Panc1 (cell line): ENCODE measurements around the gene STAB2. TPM values are rescaled to one million over a fixed set of nuclear protein-coding genes. Genes with fewer than 3 reads are reported as not detected.

Source experiments
- ATAC-seq: fragments of 200-7000 bp; cut with Tn5 transposase; 2 replicates; pipeline ENCODE4 v1.9.1; 2020; ENCODE audit warnings: mild to moderate bottlenecking, moderate library complexity
- BruUV-seq: library from RNA; stranded (reverse); fragments of 400-500 nt; replicated peaks from 2 replicates; lab custom pipeline; 2021; lab: Mats Ljungman, UMichigan
- CTCF ChIA-PET: fragments of 300-600 bp; sonication (Branson Sonifier 250); formaldehyde crosslinking; loops from one replicate; lab custom pipeline; 2022; ENCODE audit warnings: antibody characterized with exemption; lab: Charles Lee
- POLR2A ChIA-PET: fragments of 300-600 bp; sonication (Branson Sonifier 250); formaldehyde crosslinking; loops from one replicate; lab custom pipeline; 2022; ENCODE audit warnings: antibody characterized with exemption; lab: Charles Lee
- DNase-seq: peaks from one replicate; pipeline ENCODE4 v3.0.0-alpha.2; 2010; ENCODE audit warnings: low read depth, low spot score
- H3K27ac ChIP-seq: 2 replicates; pipeline ENCODE4 v1.5.1; 2011; ENCODE audit warnings: mild to moderate bottlenecking, low read length, inconsistent platforms
- H3K27me3 ChIP-seq: fragments of 200-500 bp; sonication (Bioruptor generic); 2 replicates; pipeline ENCODE4 v1.6.0; 2014; ENCODE audit warnings: low read length, inconsistent platforms; ENCODE audit not compliant: control insufficient read depth, insufficient read depth
- H3K36me3 ChIP-seq: fragments of 200-500 bp; sonication (Bioruptor generic); 2 replicates; pipeline ENCODE4 v1.5.1; 2014; ENCODE audit warnings: inconsistent platforms, mild to moderate bottlenecking, low read length, moderate library complexity; ENCODE audit not compliant: control insufficient read depth, insufficient read depth
- H3K4me1 ChIP-seq: 2 replicates; pipeline ENCODE4 v1.5.1; 2011; ENCODE audit warnings: inconsistent platforms, mild to moderate bottlenecking, low read length, moderate library complexity; ENCODE audit not compliant: control insufficient read depth, insufficient read depth
- H3K4me3 ChIP-seq, 2 experiments: 2 replicates each; pipeline ENCODE4 v1.5.1; 2011 to 2012; ENCODE audit warnings: low read depth in 2 of 2, low read length in 2 of 2, mild to moderate bottlenecking in 2 of 2, inconsistent platforms in 1 of 2, moderate library complexity in 1 of 2
- H3K9me3 ChIP-seq: fragments of 200-500 bp; sonication (Bioruptor generic); 2 replicates; pipeline ENCODE4 v1.5.1; 2014; ENCODE audit warnings: low read depth, mild to moderate bottlenecking, inconsistent platforms, low read length, moderate library complexity; ENCODE audit not compliant: control insufficient read depth, insufficient read depth
- POLR2AphosphoS5 ChIP-seq: IDR thresholded peaks from 2 replicates; pipeline ENCODE4 v1.6.1; 2012; ENCODE audit warnings: mild to moderate bottlenecking, low read depth, low read length, moderate library complexity
- SIN3A ChIP-seq: IDR thresholded peaks from 2 replicates; pipeline ENCODE4 v1.6.1; 2012; ENCODE audit warnings: low read depth, mild to moderate bottlenecking, low read length, moderate library complexity, borderline replicate concordance; ENCODE audit not compliant: insufficient read depth
- TCF7L2 ChIP-seq: IDR thresholded peaks from 2 replicates; pipeline ENCODE4 v1.6.1; 2011; ENCODE audit warnings: mild to moderate bottlenecking, low read depth, low read length, inconsistent platforms
- in situ Hi-C: cut with HindIII; loops from 2 replicates; pipeline ENCODE4 v1.10.0; 2016; ENCODE audit warnings: low sequenced_read_pairs, low pct_unique_long_range_greater_than_20kb
- intact Hi-C: fragments of 100-400 bp; cut with micrococcal nuclease; formaldehyde crosslinking; loops from one replicate; pipeline ENCODE4 v1.10.0; 2022; ENCODE audit not compliant: unreplicated experiment
- total RNA-seq: library from RNA; stranded (reverse); gene quantifications from one replicate; pipeline ENCODE4 v1.2.1, GENCODE V29; 2021; ENCODE audit not compliant: unreplicated experiment
- TF ChIP-seq, protein P1 (sequence below): fragments of 450-650 bp; IDR thresholded peaks from 2 replicates; pipeline ENCODE4 v1.5.1; 2017; ENCODE audit warnings: mild to moderate bottlenecking
- TF ChIP-seq, protein P2 (sequence below), 2 experiments: IDR thresholded peaks; 2 replicates each; pipeline ENCODE4 v1.6.1; 2011 to 2012; ENCODE audit warnings: low read depth in 2 of 2, control low read depth in 1 of 2, low read length in 1 of 2, mild to moderate bottlenecking in 1 of 2, moderate library complexity in 1 of 2; ENCODE audit not compliant: insufficient read depth in 1 of 2

STAB2 gene
- total RNA-seq, 1 experiment from 2014 or later = not detected

DNA sequence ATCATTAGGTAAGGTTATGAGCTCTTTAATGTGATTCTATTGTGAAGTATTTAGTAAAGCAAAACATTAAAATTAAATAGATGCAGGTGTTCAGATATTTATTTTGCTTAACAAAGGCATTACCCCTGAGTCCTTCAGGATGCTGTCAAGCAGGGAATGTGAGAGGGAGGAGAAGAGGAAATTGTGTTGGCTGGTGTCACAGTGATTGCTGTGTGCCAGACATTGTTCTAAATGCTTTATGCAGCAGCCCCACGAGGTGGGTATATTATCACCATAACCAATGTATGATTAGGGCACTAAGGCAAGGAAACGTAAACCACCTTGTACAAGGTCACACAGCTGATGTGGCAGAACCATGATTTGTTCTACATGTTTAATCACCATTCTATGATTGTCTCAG is 80.1 kb downstream of the STAB2 start:
- in situ Hi-C loops = no loop called here
- TF ChIP-seq, protein P1, sequence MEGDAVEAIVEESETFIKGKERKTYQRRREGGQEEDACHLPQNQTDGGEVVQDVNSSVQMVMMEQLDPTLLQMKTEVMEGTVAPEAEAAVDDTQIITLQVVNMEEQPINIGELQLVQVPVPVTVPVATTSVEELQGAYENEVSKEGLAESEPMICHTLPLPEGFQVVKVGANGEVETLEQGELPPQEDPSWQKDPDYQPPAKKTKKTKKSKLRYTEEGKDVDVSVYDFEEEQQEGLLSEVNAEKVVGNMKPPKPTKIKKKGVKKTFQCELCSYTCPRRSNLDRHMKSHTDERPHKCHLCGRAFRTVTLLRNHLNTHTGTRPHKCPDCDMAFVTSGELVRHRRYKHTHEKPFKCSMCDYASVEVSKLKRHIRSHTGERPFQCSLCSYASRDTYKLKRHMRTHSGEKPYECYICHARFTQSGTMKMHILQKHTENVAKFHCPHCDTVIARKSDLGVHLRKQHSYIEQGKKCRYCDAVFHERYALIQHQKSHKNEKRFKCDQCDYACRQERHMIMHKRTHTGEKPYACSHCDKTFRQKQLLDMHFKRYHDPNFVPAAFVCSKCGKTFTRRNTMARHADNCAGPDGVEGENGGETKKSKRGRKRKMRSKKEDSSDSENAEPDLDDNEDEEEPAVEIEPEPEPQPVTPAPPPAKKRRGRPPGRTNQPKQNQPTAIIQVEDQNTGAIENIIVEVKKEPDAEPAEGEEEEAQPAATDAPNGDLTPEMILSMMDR = no peak
- TF ChIP-seq SIN3A (no peak), TCF7L2 (no peak), POLR2AphosphoS5 (no peak)
- TF ChIP-seq, protein P2, sequence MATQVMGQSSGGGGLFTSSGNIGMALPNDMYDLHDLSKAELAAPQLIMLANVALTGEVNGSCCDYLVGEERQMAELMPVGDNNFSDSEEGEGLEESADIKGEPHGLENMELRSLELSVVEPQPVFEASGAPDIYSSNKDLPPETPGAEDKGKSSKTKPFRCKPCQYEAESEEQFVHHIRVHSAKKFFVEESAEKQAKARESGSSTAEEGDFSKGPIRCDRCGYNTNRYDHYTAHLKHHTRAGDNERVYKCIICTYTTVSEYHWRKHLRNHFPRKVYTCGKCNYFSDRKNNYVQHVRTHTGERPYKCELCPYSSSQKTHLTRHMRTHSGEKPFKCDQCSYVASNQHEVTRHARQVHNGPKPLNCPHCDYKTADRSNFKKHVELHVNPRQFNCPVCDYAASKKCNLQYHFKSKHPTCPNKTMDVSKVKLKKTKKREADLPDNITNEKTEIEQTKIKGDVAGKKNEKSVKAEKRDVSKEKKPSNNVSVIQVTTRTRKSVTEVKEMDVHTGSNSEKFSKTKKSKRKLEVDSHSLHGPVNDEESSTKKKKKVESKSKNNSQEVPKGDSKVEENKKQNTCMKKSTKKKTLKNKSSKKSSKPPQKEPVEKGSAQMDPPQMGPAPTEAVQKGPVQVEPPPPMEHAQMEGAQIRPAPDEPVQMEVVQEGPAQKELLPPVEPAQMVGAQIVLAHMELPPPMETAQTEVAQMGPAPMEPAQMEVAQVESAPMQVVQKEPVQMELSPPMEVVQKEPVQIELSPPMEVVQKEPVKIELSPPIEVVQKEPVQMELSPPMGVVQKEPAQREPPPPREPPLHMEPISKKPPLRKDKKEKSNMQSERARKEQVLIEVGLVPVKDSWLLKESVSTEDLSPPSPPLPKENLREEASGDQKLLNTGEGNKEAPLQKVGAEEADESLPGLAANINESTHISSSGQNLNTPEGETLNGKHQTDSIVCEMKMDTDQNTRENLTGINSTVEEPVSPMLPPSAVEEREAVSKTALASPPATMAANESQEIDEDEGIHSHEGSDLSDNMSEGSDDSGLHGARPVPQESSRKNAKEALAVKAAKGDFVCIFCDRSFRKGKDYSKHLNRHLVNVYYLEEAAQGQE (IDR thresholded peaks at IDR 0.05; ENCODE audit: insufficient read depth in 1 of 2, low read depth in 2 of 2, low read length in 1 of 2) = no peak
- H3K4me1 ChIP-seq = no peaks in the 10 kb centered on the region
- no peaks in the 10 kb centered on the region for H3K9me3 ChIP-seq
- no TSS peak for BruUV-seq
- no peak overlapping the region for H3K27ac ChIP-seq
- CTCF ChIA-PET = no interaction called here
- DNase-seq (no peak), ATAC-seq (no peak)
- intact Hi-C loops = no loop called here
- H3K36me3 ChIP-seq = no peaks in the 10 kb centered on the region
- POLR2A ChIA-PET = no interaction called here
- H3K4me3 ChIP-seq = no peak overlapping the region
- H3K27me3 ChIP-seq = peaks cover 13% of the 10 kb centered on the region; the same call in 1 of the 2 replicates

DNA sequence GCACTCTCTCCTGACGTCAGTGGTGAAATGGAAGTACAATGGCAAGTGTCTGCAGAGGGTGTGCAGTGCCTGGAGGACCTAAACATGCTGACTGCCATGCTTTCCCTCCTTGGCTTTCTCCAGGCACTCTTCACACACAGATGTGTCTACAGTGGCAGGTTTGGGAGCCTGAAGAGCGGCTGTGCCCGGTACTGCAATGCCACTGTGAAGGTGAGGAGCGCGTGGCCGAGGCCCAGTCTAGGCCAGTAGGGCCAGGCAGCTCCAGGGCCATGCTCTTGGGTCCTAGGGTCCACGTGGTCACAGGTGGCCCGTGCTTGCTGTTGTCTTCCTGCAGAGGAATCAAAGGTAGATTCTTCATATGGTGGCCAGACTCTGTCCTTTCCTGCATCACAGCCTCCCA is 81.4 kb downstream of the STAB2 start:
- no TSS peak for BruUV-seq
- in situ Hi-C loops = no loop called here

DNA sequence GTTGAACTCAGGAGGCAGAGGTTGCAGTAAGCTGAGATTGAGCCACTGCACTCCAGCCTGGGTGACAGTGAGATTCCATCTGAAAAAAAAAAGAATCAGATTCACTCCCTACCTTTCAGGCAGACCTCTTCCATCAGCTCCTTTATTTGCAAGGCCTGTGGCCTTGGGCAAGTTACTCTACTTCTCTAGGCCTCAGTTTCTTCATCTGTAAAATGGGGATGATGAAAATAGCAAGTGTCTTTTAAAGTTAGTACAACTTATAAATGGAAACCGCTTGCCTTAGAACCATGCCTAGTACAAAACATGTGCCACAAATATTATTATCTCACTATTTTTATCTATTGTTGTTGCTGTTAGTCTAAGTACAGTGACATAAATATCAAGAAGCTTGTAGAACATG is 84.3 kb downstream of the STAB2 start:
- intact Hi-C loops (no loop called here), in situ Hi-C loops (no loop called here)
- H3K27ac ChIP-seq = no peak overlapping the region
- H3K9me3 ChIP-seq = no peaks in the 10 kb centered on the region
- ChIA-PET CTCF (no interaction called here), POLR2A (no interaction called here)
- BruUV-seq = no TSS peak
- DNase-seq = no peak
- peaks cover 6% of the 10 kb centered on the region; the same call in 1 of the 2 replicates for H3K27me3 ChIP-seq
- no peak for ATAC-seq
- H3K36me3 ChIP-seq = no peaks in the 10 kb centered on the region
- no peak overlapping the region for H3K4me3 ChIP-seq
- TF ChIP-seq POLR2AphosphoS5 = no peak
- TF ChIP-seq, protein P1 = no peak
- TF ChIP-seq TCF7L2 = no peak
- TF ChIP-seq SIN3A = no peak
- TF ChIP-seq, protein P2 (IDR thresholded peaks at IDR 0.05; ENCODE audit: insufficient read depth in 1 of 2, low read depth in 2 of 2, low read length in 1 of 2) = no peak
- H3K4me1 ChIP-seq = no peaks in the 10 kb centered on the region

More for the DNA sequence above, 81.4 kb downstream of the STAB2 start:
- Histone ChIP-seq H3K4me3 (no peak overlapping the region), H3K9me3 (no peaks in the 10 kb centered on the region), H3K27ac (no peak overlapping the region), H3K36me3 (no peaks in the 10 kb centered on the region), H3K27me3 (peaks cover 11% of the 10 kb centered on the region; the same call in 1 of the 2 replicates), H3K4me1 (no peaks in the 10 kb centered on the region)
- POLR2A ChIA-PET = no interaction called here
- CTCF ChIA-PET = no interaction called here
- intact Hi-C loops = no loop called here
- TF ChIP-seq POLR2AphosphoS5 = no peak
- ATAC-seq (no peak), DNase-seq (no peak)
